Activated naive CD8-positive, alpha-beta T cell treated with anti-CD3 and anti-CD28 coated beads, Interleukin-2, amount 50 U/mL, for 24 hours (primary cell): ENCODE data around the gene DGKH.
"Not testable (repeated sequence)": the region's sequence is repeated elsewhere in the genome, so short reads cannot be mapped to it uniquely, and the experiment has no call there.

Source experiments
- ATAC-seq: fragments of 150-1000 bp; cut with Tn5 transposase; one replicate; pipeline ENCODE4 v1.10.0; 2021
- DNase-seq: peaks from one replicate; pipeline ENCODE4 v3.0.0; 2021
- H3K27ac Mint-ChIP-seq: one replicate; pipeline ENCODE4 v1.8.0; 2021; ENCODE audit warnings: mild to moderate bottlenecking, mixed read lengths
- H3K27me3 Mint-ChIP-seq: one replicate; pipeline ENCODE4 v1.8.0; 2021; ENCODE audit warnings: mixed read lengths
- H3K36me3 Mint-ChIP-seq: one replicate; pipeline ENCODE4 v1.8.0; 2021; ENCODE audit warnings: low read depth, mixed read lengths
- H3K4me1 Mint-ChIP-seq: one replicate; pipeline ENCODE4 v1.8.0; 2021; ENCODE audit warnings: mixed read lengths
- H3K4me3 Mint-ChIP-seq: one replicate; pipeline ENCODE4 v1.8.0; 2021; ENCODE audit warnings: mild to moderate bottlenecking, moderate library complexity, mixed read lengths
- H3K9me3 Mint-ChIP-seq: one replicate; pipeline ENCODE4 v1.8.0; 2021; ENCODE audit warnings: mixed read lengths

DGKH gene

GRCh38 chr13:42075517-42075916 is 27.1 kb downstream of the DGKH start:
- peaks cover 16% of the 10 kb centered on the region for H3K4me1 Mint-ChIP-seq
- H3K9me3 Mint-ChIP-seq, result no peaks in the 10 kb centered on the region
- no peak for ATAC-seq

GRCh38 chr13:42076309-42076713 is 27.9 kb downstream of the DGKH start:
- Mint-ChIP-seq H3K4me1 (peaks cover 12% of the 10 kb centered on the region), H3K27ac (no peak overlapping the region), H3K36me3 (peaks cover 8% of the 10 kb centered on the region), H3K4me3 (no peak overlapping the region), H3K27me3 (no peaks in the 10 kb centered on the region), H3K9me3 (no peaks in the 10 kb centered on the region)
- ATAC-seq (no peak), DNase-seq (no peak)

More at GRCh38 chr13:42075517-42075916, 27.1 kb downstream of the DGKH start:
- no peak overlapping the region for H3K4me3 Mint-ChIP-seq
- H3K27me3 Mint-ChIP-seq, result no peaks in the 10 kb centered on the region
- peaks cover 9% of the 10 kb centered on the region for H3K36me3 Mint-ChIP-seq
- DNase-seq, result no peak
- H3K27ac Mint-ChIP-seq, result no peak overlapping the region

GRCh38 chr13:42078128-42078808 is 29.8 kb downstream of the DGKH start:
- H3K9me3 Mint-ChIP-seq, result peaks cover 4% of the 10 kb centered on the region
- no peak for ATAC-seq
- DNase-seq, result no peak

GRCh38 chr13:42083138-42083770 is 34.8 kb downstream of the DGKH start:
- peaks cover 20% of the 10 kb centered on the region for H3K4me1 Mint-ChIP-seq
- no peak overlapping the region for H3K4me3 Mint-ChIP-seq
- H3K36me3 Mint-ChIP-seq, result peaks cover 4% of the 10 kb centered on the region
- ATAC-seq, result peak; percentile 59
- H3K27me3 Mint-ChIP-seq, result no peaks in the 10 kb centered on the region
- no peak for DNase-seq
- peak overlapping the region; percentile 36 for H3K27ac Mint-ChIP-seq
- peaks cover 11% of the 10 kb centered on the region for H3K9me3 Mint-ChIP-seq

More at GRCh38 chr13:42078128-42078808, 29.8 kb downstream of the DGKH start:
- peaks cover 14% of the 10 kb centered on the region for H3K4me1 Mint-ChIP-seq
- H3K4me3 Mint-ChIP-seq, result no peak overlapping the region
- H3K27me3 Mint-ChIP-seq, result no peaks in the 10 kb centered on the region
- peaks cover 4% of the 10 kb centered on the region for H3K36me3 Mint-ChIP-seq
- no peak overlapping the region for H3K27ac Mint-ChIP-seq

GRCh38 chr13:42084722-42085121 is 36.3 kb downstream of the DGKH start:
- no peak for ATAC-seq
- Mint-ChIP-seq H3K9me3 (peaks cover 11% of the 10 kb centered on the region), H3K4me3 (no peak overlapping the region), H3K27ac (no peak overlapping the region), H3K4me1 (peaks cover 20% of the 10 kb centered on the region), H3K27me3 (no peaks in the 10 kb centered on the region), H3K36me3 (peaks cover 4% of the 10 kb centered on the region)
- no peak for DNase-seq

GRCh38 chr13:42086582-42086981 is 38.1 kb downstream of the DGKH start:
- Mint-ChIP-seq H3K27me3 (no peaks in the 10 kb centered on the region), H3K36me3 (peaks cover 10% of the 10 kb centered on the region), H3K27ac (peak overlapping the region; percentile 1), H3K4me1 (peaks cover 20% of the 10 kb centered on the region), H3K9me3 (peaks cover 11% of the 10 kb centered on the region), H3K4me3 (no peak overlapping the region)
- DNase-seq, result no peak
- peak; percentile 46 for ATAC-seq

- DNase-seq (no peak), ATAC-seq (no peak)
- no peak overlapping the region for H3K4me3 Mint-ChIP-seq
- H3K4me1 Mint-ChIP-seq, result peaks cover 4% of the 10 kb centered on the region
- no peaks in the 10 kb centered on the region for H3K9me3 Mint-ChIP-seq
- no peaks in the 10 kb centered on the region for H3K27me3 Mint-ChIP-seq
- H3K27ac Mint-ChIP-seq, result no peak overlapping the region
- H3K36me3 Mint-ChIP-seq, result peaks cover 12% of the 10 kb centered on the region
Observed at GRCh38 chr13:42094516-42095040, 46.1 kb downstream of the DGKH start.

- H3K9me3 Mint-ChIP-seq, H3K36me3 Mint-ChIP-seq, H3K27me3 Mint-ChIP-seq, DNase-seq, H3K4me1 Mint-ChIP-seq, ATAC-seq, H3K4me3 Mint-ChIP-seq, H3K27ac Mint-ChIP-seq: not testable (repeated sequence)
Observed at GRCh38 chr13:42096222-42096621, 47.8 kb downstream of the DGKH start.

- Mint-ChIP-seq H3K27ac (no peak overlapping the region), H3K4me1 (peaks cover 7% of the 10 kb centered on the region), H3K27me3 (no peaks in the 10 kb centered on the region), H3K4me3 (no peak overlapping the region), H3K36me3 (peaks cover 7% of the 10 kb centered on the region), H3K9me3 (no peaks in the 10 kb centered on the region)
- ATAC-seq (no peak), DNase-seq (no peak)
Observed at GRCh38 chr13:42099962-42100675, 51.7 kb downstream of the DGKH start.

- H3K4me3 Mint-ChIP-seq, result no peak overlapping the region
- H3K9me3 Mint-ChIP-seq, result no peaks in the 10 kb centered on the region
- ATAC-seq (no peak), DNase-seq (no peak)
- H3K4me1 Mint-ChIP-seq, result peaks cover 7% of the 10 kb centered on the region
- H3K27ac Mint-ChIP-seq, result no peak overlapping the region
- H3K27me3 Mint-ChIP-seq, result no peaks in the 10 kb centered on the region
- H3K36me3 Mint-ChIP-seq, result peaks cover 7% of the 10 kb centered on the region
Observed at GRCh38 chr13:42100960-42101359, 52.5 kb downstream of the DGKH start.

- peaks cover 7% of the 10 kb centered on the region for H3K4me1 Mint-ChIP-seq
- DNase-seq (no peak), ATAC-seq (no peak)
- peaks cover 7% of the 10 kb centered on the region for H3K36me3 Mint-ChIP-seq
- H3K9me3 Mint-ChIP-seq, result no peaks in the 10 kb centered on the region
- no peaks in the 10 kb centered on the region for H3K27me3 Mint-ChIP-seq
- H3K27ac Mint-ChIP-seq, result no peak overlapping the region
- no peak overlapping the region for H3K4me3 Mint-ChIP-seq
Observed at GRCh38 chr13:42101821-42102585, 53.6 kb downstream of the DGKH start.

- H3K27me3 Mint-ChIP-seq, result no peaks in the 10 kb centered on the region
- ATAC-seq (no peak), DNase-seq (no peak)
- no peaks in the 10 kb centered on the region for H3K9me3 Mint-ChIP-seq
- H3K4me1 Mint-ChIP-seq, result peaks cover 7% of the 10 kb centered on the region
- H3K4me3 Mint-ChIP-seq, result no peak overlapping the region
- no peak overlapping the region for H3K27ac Mint-ChIP-seq
- peaks cover 5% of the 10 kb centered on the region for H3K36me3 Mint-ChIP-seq
Observed at GRCh38 chr13:42102961-42103865, 54.8 kb downstream of the DGKH start.

- H3K4me3 Mint-ChIP-seq, result no peak overlapping the region
- peaks cover 7% of the 10 kb centered on the region for H3K4me1 Mint-ChIP-seq
- no peaks in the 10 kb centered on the region for H3K27me3 Mint-ChIP-seq
- H3K36me3 Mint-ChIP-seq, result peaks cover 5% of the 10 kb centered on the region
- no peak overlapping the region for H3K27ac Mint-ChIP-seq
- ATAC-seq, result no peak
- no peaks in the 10 kb centered on the region for H3K9me3 Mint-ChIP-seq
- no peak for DNase-seq
Observed at GRCh38 chr13:42106998-42107397, 58.5 kb downstream of the DGKH start.
